T-helper 1 cell (primary cell): ENCODE results near the gene C1QTNF5.
"Not testable (repeated sequence)": the region's sequence is repeated elsewhere in the genome, so short reads cannot be mapped to it uniquely, and the experiment has no call there.

Source experiments
- DNase-seq, 5 donors: peaks; one replicate each; pipeline ENCODE4 v3.0.0-alpha.2; 2012 to 2020
- total RNA-seq, 4 donors: gene quantifications; one replicate each; lab custom pipeline; 2026; lab: John Stamatoyannopoulos, UW

Gene C1QTNF5
- 0 reads per million in 4 donors for total RNA-seq

DNA sequence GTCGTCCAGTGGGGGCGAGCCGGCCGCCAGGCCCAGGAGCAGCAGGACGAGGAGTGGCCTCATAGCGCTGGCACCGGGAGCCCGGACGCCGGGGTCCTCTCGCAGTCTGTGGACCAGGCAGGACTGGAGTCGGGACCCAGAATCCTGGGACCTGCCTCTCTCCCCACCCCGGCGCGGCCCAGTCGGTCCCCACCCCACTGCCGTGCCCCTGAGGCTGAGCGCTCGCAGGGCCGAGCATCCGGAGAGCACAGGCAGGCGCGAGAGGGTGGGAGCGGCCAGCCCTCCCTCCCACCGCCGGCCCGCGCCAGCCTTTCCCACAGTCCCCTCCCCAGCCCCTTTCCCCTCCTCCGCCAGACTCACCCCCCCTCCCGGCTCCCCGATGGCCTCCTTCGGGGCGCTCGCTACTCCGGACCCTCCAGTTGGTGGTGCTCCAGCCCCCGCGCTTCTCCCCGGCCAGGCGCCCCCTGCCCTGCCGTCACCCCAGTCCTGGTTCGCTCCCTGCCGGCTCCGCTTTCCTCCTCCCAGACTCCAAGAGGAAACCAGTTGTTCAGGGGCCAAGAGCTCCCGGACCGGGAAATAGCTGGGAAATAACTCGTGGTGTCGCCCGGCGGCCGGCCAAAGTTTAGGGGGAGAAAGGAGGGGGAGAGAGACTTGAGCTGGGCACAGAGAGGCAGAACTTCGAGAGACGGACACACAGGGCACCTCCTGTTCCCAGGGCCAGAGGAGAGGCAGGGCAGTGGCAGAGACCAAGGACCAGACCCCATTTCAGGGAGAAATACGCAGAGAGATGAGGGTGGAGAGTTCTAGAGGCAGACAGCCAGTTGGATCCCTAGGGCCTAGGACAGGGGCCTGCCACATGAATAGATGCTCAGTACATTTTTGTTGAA lies at the start of gene C1QTNF5:
C1QTNF5 (minus strand) TSS at position 549 of the 887 bp plus-strand sequence; CDS start at position 63, 486 bp downstream.
- no peak for DNase-seq

- no peak for DNase-seq
Observed at GRCh38 chr11:119389611-119390254, 49.0 kb upstream of the C1QTNF5 start.

GRCh38 chr11:119388103-119388502 lies 47.4 kb upstream of the C1QTNF5 start:
- DNase-seq = no peak

GRCh38 chr11:119384332-119384731 lies 43.6 kb upstream of the C1QTNF5 start:
- DNase-seq = no peak

- DNase-seq = not testable (repeated sequence)
Observed at GRCh38 chr11:119382513-119382912, 41.8 kb upstream of the C1QTNF5 start.

DNA sequence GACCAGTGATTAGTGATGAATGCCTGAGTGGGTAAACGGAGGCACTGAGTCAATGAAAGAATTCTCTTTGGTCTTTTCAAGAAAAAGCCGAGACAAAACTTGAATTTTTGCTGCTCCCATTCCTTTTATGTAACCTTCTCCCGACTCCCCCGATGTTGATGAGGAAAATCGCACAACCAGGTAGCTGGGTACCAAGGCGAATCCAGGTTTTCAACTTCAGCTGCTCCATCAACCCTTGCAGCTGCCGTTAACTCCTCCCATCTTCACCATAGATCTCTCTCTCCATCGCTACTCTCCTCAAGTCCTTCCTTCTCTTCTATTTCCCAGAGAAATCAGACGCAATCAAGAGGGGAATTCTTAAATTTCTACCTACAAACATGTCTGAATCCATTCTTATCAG lies 41.4 kb upstream of the C1QTNF5 start:
- DNase-seq = no peak

GRCh38 chr11:119381181-119381988 lies 40.7 kb upstream of the C1QTNF5 start, which contains the start of gene USP2:
TSS of gene USP2 (minus strand) at chr11:119381690. CDS start at chr11:119373480, 8,210 bp downstream.
- peak; percentile 90 to 97 (median 95) for DNase-seq

- DNase-seq = no peak
Observed at GRCh38 chr11:119380827-119381180, 40.1 kb upstream of the C1QTNF5 start.

- no peak for DNase-seq
Observed at GRCh38 chr11:119380160-119380826, 39.6 kb upstream of the C1QTNF5 start.

DNA sequence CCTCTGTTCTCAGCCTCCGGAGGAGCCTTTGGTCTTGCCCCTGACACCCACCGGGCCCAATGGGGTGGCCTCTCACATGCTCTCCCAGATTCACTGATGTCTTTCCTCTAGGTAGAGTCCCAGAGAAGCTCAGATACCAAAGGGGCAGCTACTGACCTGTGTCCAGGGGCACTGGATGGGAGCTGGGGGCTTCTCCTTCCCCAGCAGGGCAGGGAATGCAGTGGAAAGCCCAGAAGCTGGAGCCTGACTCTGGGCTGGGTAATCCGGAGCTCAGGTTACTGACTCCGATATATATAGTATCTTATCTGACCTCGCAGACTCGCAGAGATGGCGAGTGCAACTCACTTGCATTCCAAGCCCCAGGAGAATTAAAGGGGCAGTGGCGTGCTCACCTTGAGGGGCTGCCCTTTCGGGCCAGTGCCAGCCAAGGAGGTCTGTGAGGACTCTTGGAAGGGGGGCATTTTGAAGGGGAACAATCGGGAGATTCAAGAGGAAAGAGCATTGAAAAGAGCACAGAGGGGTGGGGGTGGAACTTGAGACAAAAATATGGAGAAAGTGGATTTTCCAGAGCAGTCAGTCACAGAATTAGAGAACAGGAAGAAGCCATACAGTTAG lies 38.3 kb upstream of the C1QTNF5 start:
- DNase-seq = no peak

DNA sequence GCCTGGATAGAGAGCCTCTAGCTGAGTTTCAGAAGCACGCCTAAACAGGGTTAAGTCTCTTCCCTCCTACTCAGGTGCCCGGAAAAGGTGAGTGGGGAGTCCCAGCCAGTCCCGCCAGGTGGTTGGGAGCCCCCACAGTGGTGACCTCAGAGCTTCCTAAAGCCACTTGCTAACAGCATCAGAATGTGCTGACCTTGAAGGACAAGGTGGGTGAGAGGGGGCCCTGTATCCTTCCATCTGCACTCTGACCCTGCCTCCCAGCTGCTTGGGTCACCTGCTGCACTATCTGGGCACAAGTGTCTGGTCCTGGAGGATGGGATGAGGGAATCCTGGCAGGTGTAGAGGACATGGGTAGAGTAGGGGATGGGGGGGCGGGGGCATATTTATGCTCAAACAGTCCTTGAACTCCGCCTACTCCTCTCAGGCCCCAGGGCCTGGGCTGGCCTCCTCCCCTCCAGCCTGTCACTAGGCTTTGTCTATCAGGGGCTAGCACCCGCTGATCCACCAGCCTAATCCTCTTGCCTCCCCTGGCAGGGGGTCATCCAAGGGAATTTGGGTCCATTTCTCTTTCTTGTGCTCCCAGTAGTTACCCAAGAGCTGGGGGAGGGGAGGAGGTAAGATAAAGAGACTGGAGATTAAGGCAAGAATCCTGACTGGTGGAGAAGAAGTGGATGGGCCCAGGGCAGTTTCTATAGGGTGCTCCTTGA lies 37.4 kb upstream of the C1QTNF5 start:
- no peak for DNase-seq

- DNase-seq = no peak
Observed at GRCh38 chr11:119377112-119377901, 36.6 kb upstream of the C1QTNF5 start.

DNA sequence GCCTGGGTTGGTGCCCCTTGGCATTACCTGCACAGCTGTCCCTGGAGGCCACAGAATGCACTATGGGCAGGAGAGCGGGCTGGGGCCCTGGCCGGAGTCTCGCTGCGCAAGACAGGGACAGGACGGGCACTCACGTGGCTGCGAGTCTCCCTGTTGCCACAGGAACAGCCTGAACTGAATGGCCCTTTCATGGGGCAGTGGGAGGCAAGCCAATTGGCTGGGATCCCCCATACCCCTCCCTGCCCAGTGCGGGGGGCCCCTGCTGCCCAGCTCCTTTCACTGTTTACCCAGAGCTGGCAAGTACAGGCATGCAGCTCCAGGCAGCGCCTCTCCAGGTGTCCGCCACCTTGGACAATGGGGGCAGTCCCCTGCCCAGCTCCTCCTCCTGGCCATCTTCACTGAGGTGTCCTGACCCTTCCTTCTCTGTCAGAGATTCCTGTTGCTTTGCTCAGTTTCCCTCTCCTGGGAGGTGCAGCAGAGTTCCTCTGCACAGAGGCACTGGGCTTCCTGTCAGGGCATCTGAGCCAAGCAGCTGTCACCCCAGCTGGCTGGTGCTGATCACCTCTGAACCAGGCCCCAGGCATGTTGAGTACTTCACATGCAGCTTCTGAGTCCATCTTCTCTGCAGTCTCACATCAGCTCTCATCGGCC lies 35.6 kb upstream of the C1QTNF5 start:
- DNase-seq = no peak

DNA sequence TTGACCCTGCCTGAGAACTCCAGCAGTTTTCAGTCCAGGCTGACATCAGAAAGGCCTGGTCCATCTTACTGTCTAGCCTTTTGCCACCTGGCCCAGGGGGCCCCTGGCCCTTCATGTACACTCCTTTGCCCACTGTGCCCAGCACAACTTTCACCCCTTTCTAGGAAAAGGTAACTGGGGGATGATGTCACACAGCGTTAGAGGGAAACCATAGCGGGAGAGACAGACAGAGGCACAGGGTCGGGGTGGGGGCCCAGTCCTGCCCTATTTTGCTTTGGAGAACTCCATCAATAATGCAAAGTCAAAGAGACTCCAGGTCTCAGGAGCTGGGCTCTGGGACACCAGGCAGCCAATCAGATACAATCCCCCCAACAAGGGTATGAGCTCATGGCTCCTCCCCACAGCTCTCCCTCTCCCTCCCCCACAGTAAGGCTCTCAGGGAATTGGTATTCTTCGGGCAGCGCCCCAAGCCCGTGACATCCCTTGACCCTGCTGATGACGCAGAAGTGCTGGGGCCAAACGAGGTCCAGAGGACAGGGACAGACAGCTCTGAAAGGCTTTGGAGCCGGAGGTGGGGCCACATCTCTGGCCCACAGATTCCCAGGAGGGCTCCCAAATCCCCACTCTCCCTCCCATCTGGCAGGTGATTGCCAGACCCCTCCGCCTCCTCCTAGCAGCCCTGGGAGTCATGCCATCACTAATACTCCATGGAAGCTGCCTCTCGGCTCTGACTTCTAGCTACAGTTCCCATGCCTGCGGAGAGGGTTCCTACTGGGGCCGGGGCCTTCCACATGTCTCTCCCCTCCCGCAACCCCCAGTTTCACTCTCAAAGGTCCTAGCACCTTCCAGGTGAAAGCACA lies 34.9 kb upstream of the C1QTNF5 start:
- no peak for DNase-seq

GRCh38 chr11:119374632-119375336 lies 34.1 kb upstream of the C1QTNF5 start:
- DNase-seq = no peak

GRCh38 chr11:119373921-119374631 lies 33.4 kb upstream of the C1QTNF5 start:
- DNase-seq = peak in 1 of 5 donors; percentile 14
